Measurements from ENCODE around the gene VMP1. TPM values are rescaled to one million over a fixed set of nuclear protein-coding genes. Genes with fewer than 3 reads are reported as not detected.
"Not testable (repeated sequence)": the region's sequence is repeated elsewhere in the genome, so short reads cannot be mapped to it uniquely, and the experiment has no call there.

Gene VMP1
- total RNA-seq, 1 donor from 2014 or later: 183 TPM

DNA sequence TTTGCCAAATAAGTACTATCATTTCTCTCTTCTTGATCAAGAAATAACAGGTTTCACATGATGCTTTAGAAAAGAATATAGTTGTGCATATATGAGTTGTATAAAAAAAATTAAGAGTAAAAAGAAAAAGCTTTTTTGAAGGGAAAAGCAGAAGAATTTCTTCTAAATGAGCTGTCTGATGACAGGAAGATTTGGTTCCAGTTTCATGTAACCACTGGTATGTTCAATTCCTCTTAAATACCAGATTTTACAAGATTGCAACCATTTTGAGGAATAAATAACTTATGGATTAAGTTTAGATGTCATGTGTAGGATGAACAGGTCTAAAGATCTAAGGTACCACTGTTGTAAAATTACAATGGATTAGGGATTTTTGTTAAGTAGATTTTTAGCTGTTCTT lies 45.0 kb downstream of the VMP1 start:
- Histone ChIP-seq H3K4me1 (peaks cover 0 to 15% of the 10 kb centered on the region in 2 donors), H3K27ac (no peak overlapping the region), H3K36me3 (no peaks in the 10 kb centered on the region), H3K27me3 (no peaks in the 10 kb centered on the region), H3K4me3 (no peak overlapping the region), H3K9me3 (no peaks in the 10 kb centered on the region)
- no peak for DNase-seq (ENCODE audit: low spot score in 2 of 2)
- TF ChIP-seq, protein P1, sequence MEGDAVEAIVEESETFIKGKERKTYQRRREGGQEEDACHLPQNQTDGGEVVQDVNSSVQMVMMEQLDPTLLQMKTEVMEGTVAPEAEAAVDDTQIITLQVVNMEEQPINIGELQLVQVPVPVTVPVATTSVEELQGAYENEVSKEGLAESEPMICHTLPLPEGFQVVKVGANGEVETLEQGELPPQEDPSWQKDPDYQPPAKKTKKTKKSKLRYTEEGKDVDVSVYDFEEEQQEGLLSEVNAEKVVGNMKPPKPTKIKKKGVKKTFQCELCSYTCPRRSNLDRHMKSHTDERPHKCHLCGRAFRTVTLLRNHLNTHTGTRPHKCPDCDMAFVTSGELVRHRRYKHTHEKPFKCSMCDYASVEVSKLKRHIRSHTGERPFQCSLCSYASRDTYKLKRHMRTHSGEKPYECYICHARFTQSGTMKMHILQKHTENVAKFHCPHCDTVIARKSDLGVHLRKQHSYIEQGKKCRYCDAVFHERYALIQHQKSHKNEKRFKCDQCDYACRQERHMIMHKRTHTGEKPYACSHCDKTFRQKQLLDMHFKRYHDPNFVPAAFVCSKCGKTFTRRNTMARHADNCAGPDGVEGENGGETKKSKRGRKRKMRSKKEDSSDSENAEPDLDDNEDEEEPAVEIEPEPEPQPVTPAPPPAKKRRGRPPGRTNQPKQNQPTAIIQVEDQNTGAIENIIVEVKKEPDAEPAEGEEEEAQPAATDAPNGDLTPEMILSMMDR (IDR thresholded peaks at IDR 0.05): no peak
- intact Hi-C loops (cut with DNase I): loop anchor here (5.0 kb wide), 1 partner anchor 35 kb away; no protein-coding TSS in a partner anchor

DNA sequence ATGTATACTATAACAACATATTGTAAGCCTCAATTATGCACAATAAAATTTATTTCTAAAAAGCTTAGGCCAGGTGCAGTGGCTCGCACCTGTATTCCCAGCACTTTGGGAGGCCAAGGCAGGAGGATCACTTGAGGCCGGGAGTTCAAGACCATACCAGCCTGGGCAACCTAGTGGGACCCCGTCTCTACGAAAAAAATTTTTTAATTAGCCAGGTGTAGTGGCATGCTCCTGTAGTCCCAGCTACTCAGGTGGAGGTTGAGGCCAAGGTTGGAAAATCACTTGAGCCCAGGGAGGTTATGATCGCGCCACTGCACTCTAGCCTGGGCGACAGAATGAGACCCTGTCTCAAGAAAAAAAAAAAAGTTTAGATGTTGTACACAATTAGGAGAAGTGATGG lies 45.5 kb downstream of the VMP1 start:
- TF ChIP-seq, protein P1 (IDR thresholded peaks at IDR 0.05): no peak
- H3K9me3 ChIP-seq: no peaks in the 10 kb centered on the region
- intact Hi-C loops (cut with DNase I): loop anchor here (1.0 to 5.0 kb wide), 3 partner anchors 34 to 106 kb away; no protein-coding TSS in a partner anchor
- peaks cover 0 to 17% of the 10 kb centered on the region in 2 donors for H3K4me1 ChIP-seq
- H3K36me3 ChIP-seq: no peaks in the 10 kb centered on the region
- peak overlapping the region in 1 of 2 donors; percentile 65 for H3K27ac ChIP-seq
- H3K27me3 ChIP-seq: no peaks in the 10 kb centered on the region
- DNase-seq (ENCODE audit: low spot score in 2 of 2): no peak
- no peak overlapping the region for H3K4me3 ChIP-seq

DNA sequence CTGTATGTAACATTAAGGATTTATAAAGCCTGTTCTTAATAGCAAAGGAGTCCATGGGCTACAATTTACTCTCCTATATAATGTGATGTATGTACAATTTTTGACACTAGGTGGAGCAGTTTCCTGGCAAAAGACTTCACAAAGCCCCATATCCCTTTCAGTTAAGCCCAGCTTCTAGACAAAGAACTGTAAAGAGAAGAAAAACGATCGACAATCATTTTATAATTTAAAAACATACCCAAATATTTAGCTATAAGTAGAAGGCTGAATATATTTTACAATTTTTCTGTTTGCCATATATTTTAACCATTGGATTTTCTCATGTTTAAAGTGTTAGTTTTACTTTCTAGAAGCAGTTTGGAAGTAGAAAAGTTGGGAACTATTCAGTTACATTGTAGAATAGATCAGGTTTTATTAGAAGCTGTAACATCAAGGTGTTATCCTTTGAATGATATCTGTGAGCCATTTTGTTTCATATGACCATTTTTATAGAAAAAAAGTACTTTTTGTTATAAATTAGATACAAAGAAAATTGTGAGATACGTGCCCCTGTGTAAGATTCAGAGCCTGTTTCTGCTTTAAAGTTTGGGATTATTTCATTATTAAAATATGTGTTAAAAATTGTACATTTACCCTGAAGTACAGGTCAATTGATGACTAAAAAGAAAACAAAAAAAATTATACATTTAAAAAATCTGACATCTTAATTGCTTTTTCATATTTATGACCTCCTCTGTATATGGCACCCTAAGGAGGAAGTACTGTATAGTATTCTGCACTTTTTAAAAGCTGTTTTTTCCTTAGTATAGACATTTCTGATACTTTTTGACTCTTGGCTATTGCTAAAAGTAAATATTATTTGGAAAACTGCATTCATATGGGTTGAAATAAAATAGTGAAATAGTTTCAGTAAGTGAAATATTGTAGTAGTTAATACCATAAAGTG lies 46.3 kb downstream of the VMP1 start:
- DNase-seq (ENCODE audit: low spot score in 2 of 2): no peak
- TF ChIP-seq, protein P1 (IDR thresholded peaks at IDR 0.05): peak; percentile 60 to 69 (median 66)
- no peaks in the 10 kb centered on the region for H3K27me3 ChIP-seq
- intact Hi-C loops (cut with DNase I): loop anchor here (1.0 to 5.0 kb wide), 3 partner anchors 34 to 106 kb away; no protein-coding TSS in a partner anchor
- no peaks in the 10 kb centered on the region for H3K9me3 ChIP-seq
- peaks cover 0 to 17% of the 10 kb centered on the region in 2 donors for H3K4me1 ChIP-seq
- H3K36me3 ChIP-seq: no peaks in the 10 kb centered on the region
- peak overlapping the region; percentile 56 to 65 for H3K27ac ChIP-seq
- peak overlapping the region in 1 of 2 donors; percentile 30 for H3K4me3 ChIP-seq

DNA sequence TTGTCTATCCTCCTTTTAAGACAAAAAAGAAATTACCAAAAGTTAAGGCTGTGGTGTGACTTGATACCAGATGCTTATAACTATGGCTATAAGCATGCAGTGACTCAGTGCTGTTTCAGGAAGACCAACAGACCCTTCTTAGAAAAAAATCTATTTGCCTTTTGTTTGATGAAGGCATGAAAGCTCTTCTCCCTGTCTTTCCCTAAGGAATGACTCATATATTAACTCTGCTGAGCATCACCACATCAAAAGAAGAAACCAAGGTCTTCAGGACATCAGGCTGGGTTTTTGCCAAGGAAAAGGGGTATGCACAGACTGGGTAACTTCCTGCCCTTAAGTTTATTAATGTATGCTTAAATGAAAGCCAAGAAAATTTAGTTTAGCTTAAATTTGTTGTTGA lies 47.1 kb downstream of the VMP1 start:
- Histone ChIP-seq H3K36me3 (no peaks in the 10 kb centered on the region), H3K9me3 (no peaks in the 10 kb centered on the region), H3K27ac (peak overlapping the region; percentile 56 to 65), H3K4me3 (peak overlapping the region in 1 of 2 donors; percentile 30), H3K27me3 (no peaks in the 10 kb centered on the region), H3K4me1 (peaks cover 0 to 17% of the 10 kb centered on the region in 2 donors)
- TF ChIP-seq, protein P1 (IDR thresholded peaks at IDR 0.05): no peak
- no peak for DNase-seq (ENCODE audit: low spot score in 2 of 2)
- intact Hi-C loops (cut with DNase I): loop anchor here (5.0 kb wide), 1 partner anchor 33 kb away; no protein-coding TSS in a partner anchor

DNA sequence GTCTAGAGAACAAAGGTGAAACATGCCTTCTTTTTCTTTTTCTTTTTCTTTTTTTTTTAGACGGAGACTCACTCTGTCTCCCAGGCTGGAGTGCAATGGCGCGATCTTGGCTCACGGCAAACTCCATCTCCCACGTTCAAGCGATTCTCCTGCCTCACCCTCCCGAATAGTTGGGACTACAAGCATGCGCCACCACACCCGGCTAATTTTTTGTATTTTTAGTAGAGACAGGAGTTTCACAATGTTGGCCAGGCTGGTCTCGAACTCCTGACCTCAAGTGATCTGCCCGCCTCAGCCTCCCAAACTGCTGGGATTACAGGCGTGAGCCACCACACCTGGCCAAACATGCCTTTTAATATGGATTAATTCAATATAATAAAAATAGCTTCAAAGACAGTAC lies 47.6 kb downstream of the VMP1 start:
- H3K27ac ChIP-seq: peak overlapping the region; percentile 65 to 75

DNA sequence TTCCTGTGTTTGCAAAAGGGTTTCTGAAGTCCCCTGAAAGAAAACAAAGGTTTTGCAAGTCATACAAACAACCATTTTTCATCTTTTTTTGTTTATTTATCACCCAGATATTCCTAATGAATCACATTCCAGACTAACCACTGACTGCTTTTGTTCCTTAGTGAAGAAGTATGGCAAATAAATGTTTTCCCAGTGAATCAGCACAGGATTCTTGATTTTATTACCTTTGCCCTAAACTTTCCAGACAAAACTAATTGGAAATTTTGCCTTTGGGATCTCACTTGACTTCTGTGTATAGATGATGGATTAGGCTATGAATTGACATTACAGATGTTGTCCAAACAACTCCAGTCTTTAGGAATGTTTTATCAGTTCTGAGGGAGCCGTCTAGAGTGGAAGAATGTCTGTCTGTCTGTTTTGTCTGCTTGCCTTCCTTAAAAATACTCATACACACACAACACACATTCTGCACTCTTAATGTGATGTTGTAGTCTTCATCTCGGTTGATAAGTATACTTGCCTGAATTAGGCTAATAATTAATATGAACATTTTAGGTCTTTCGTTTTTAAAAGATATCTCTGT lies 48.9 kb downstream of the VMP1 start:
- peak overlapping the region; percentile 61 to 75 for H3K27ac ChIP-seq
- no peaks in the 10 kb centered on the region for H3K36me3 ChIP-seq
- TF ChIP-seq, protein P1 (IDR thresholded peaks at IDR 0.05): no peak
- H3K4me1 ChIP-seq: peaks cover 0 to 17% of the 10 kb centered on the region in 2 donors
- intact Hi-C loops (cut with DNase I): no loop called here
- DNase-seq (ENCODE audit: low spot score in 2 of 2): no peak
- no peaks in the 10 kb centered on the region for H3K27me3 ChIP-seq
- H3K9me3 ChIP-seq: no peaks in the 10 kb centered on the region
- no peak overlapping the region for H3K4me3 ChIP-seq

More for the DNA sequence above, 47.6 kb downstream of the VMP1 start:
- H3K9me3 ChIP-seq; intact Hi-C loops (cut with DNase I); DNase-seq (ENCODE audit: low spot score in 2 of 2); H3K4me3 ChIP-seq; H3K27me3 ChIP-seq; H3K36me3 ChIP-seq: not testable (repeated sequence)
- peaks cover 0 to 17% of the 10 kb centered on the region in 2 donors for H3K4me1 ChIP-seq
